Effector memory CD8-positive, alpha-beta T cell (primary cell): ENCODE results near the gene LMOD2.

Experiments used
- ATAC-seq: fragments of 150-1000 bp; cut with Tn5 transposase; replicated peaks from 2 replicates; pipeline ENCODE4 v1.10.0; 2021; ENCODE audit warnings: mild to moderate bottlenecking, moderate library complexity
- DNase-seq, 3 experiments: peaks; one replicate each; pipeline ENCODE4 v3.0.0; 2021
- H3K27ac Mint-ChIP-seq, 2 donors: one replicate each; pipeline ENCODE4 v1.8.0; 2022; ENCODE audit warnings: mild to moderate bottlenecking in 2 of 2, mixed read lengths in 2 of 2, moderate library complexity in 2 of 2
- H3K27me3 Mint-ChIP-seq, 2 donors: one replicate each; pipeline ENCODE4 v1.8.0; 2022; ENCODE audit warnings: mixed read lengths in 2 of 2
- H3K36me3 Mint-ChIP-seq: one replicate; pipeline ENCODE4 v1.8.0; 2022; ENCODE audit warnings: mild to moderate bottlenecking, moderate library complexity, mixed read lengths; ENCODE audit not compliant: insufficient read depth
- H3K4me1 Mint-ChIP-seq, 2 donors: one replicate each; pipeline ENCODE4 v1.8.0; 2022; ENCODE audit warnings: low read depth in 2 of 2, mixed read lengths in 2 of 2
- H3K4me3 Mint-ChIP-seq, 2 donors: one replicate each; pipeline ENCODE4 v1.8.0; 2022; ENCODE audit warnings: mild to moderate bottlenecking in 2 of 2, mixed read lengths in 2 of 2, moderate library complexity in 2 of 2
- H3K9me3 Mint-ChIP-seq, 2 donors: one replicate each; pipeline ENCODE4 v1.8.0; 2022; ENCODE audit warnings: mixed read lengths in 2 of 2

The LMOD2 gene

GRCh38 chr7:123666492-123666891 lies 10.8 kb downstream of the LMOD2 start:
- peaks cover 2% of the 10 kb centered on the region for H3K36me3 Mint-ChIP-seq

DNA sequence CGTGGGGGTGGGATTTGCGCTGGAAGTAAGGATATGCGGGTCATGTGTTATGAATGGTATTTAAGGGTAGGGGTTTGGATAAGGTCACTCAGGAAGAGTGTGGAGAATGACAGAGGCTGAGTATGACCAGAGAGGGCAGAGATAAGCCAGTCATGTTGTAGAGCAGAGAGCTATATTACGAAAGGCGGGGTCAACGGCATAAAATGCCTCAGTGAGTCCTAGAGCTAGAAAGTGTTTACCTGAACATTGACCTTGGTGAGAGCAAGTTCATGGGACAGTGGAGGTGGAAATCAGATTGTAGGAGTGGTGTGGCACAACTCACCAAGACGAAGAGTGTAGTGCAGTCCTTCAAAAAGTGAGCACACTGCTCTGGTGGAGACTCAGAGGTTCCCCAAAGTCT lies 13.8 kb downstream of the LMOD2 start:
- ATAC-seq (no peak), DNase-seq (no peak)
- Mint-ChIP-seq H3K9me3 (no peaks in the 10 kb centered on the region), H3K36me3 (peaks cover 2% of the 10 kb centered on the region), H3K4me1 (no peaks in the 10 kb centered on the region), H3K4me3 (no peak overlapping the region), H3K27me3 (peaks cover 0 to 19% of the 10 kb centered on the region in 2 donors), H3K27ac (no peak overlapping the region)

More at GRCh38 chr7:123666492-123666891, 10.8 kb downstream of the LMOD2 start:
- no peaks in the 10 kb centered on the region for H3K9me3 Mint-ChIP-seq
- no peaks in the 10 kb centered on the region for H3K4me1 Mint-ChIP-seq
- H3K4me3 Mint-ChIP-seq: no peak overlapping the region
- H3K27me3 Mint-ChIP-seq: peaks cover 21 to 47% of the 10 kb centered on the region in 2 donors
- H3K27ac Mint-ChIP-seq: no peak overlapping the region
- no peak for DNase-seq
- ATAC-seq: no peak

DNA sequence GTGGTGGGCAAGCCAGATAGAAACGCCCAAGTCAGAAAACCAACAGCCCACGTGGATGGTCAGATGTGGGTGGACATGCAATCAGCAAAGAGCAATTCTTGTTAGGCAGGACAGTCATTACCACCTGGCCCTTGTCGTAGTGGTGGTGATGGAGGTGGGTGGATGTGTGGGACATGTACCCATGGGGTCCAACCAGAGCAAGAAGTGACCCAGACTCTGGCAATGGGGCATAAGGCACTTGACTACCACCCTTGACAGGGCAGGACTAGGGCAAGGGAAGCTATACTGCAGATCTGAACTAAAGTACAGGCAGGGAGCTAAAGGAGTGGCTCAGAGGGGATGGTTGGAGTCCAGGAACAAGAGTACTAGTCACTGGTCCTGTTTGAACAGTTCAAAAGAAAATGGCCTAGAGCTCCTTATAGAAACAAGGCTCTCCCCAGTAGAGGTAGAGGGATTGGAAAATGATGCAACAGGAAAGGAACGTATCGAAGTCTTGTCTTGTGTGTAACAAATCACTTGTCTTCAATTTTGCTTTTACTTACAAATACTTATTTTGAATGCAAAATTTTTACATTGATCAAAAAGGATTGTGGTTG lies 17.6 kb downstream of the LMOD2 start:
- H3K4me1 Mint-ChIP-seq: no peaks in the 10 kb centered on the region
- no peaks in the 10 kb centered on the region for H3K9me3 Mint-ChIP-seq
- H3K27ac Mint-ChIP-seq: no peak overlapping the region
- no peaks in the 10 kb centered on the region for H3K36me3 Mint-ChIP-seq
- H3K27me3 Mint-ChIP-seq: peaks cover 0 to 6% of the 10 kb centered on the region in 2 donors
- H3K4me3 Mint-ChIP-seq: no peak overlapping the region
- no peak for ATAC-seq
- DNase-seq: no peak

- Mint-ChIP-seq H3K4me1 (no peaks in the 10 kb centered on the region), H3K36me3 (no peaks in the 10 kb centered on the region), H3K9me3 (no peaks in the 10 kb centered on the region), H3K27ac (no peak overlapping the region), H3K27me3 (peaks cover 0 to 2% of the 10 kb centered on the region in 2 donors), H3K4me3 (no peak overlapping the region)
- DNase-seq: no peak
- no peak for ATAC-seq
These were observed 18.2 kb downstream of the LMOD2 start for GRCh38 chr7:123673752-123674398.

DNA sequence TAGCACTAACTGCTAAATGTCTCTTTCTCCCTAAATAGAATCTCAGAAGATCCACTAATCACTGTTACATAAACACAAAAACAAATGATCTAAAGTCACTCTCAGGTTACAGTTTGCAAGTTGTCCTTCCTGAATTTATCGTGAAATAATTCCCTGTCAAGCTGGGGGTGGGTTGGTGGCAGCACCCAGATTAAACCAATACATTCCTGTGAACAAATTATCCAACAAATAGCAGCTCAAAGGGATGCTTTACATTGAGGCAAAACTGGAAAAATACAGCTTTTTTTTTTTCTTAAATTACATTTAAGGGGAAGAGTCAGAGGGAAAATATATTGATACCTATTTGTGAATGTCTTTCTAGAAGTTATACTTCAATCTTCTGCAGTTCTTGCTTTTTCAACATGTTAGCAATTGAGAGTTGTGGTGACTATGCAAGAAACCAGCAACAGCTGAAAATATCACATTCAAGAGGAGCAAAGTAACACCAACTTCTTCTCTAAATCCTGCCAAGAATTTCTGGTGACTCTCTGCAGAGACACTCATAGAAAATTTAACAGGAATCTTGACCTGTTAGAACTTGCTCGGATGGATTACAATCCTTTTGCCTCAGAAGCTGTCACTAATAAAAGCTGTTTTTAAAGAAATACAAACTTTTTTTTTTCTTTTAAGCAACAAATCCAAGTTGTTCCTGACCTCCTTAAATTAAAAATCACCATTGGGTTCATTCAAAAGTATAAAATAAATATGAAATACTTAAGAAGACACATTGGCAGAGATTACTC lies 18.9 kb downstream of the LMOD2 start:
- Mint-ChIP-seq H3K27ac (no peak overlapping the region), H3K36me3 (no peaks in the 10 kb centered on the region), H3K4me1 (no peaks in the 10 kb centered on the region), H3K4me3 (no peak overlapping the region), H3K27me3 (no peaks in the 10 kb centered on the region), H3K9me3 (no peaks in the 10 kb centered on the region)
- ATAC-seq: no peak
- DNase-seq: no peak

- DNase-seq (no peak), ATAC-seq (no peak)
- Mint-ChIP-seq H3K36me3 (no peaks in the 10 kb centered on the region), H3K9me3 (no peaks in the 10 kb centered on the region), H3K27me3 (no peaks in the 10 kb centered on the region), H3K27ac (no peak overlapping the region), H3K4me3 (no peak overlapping the region), H3K4me1 (no peaks in the 10 kb centered on the region)
These were observed 19.5 kb downstream of the LMOD2 start for GRCh38 chr7:123675181-123675473.

DNA sequence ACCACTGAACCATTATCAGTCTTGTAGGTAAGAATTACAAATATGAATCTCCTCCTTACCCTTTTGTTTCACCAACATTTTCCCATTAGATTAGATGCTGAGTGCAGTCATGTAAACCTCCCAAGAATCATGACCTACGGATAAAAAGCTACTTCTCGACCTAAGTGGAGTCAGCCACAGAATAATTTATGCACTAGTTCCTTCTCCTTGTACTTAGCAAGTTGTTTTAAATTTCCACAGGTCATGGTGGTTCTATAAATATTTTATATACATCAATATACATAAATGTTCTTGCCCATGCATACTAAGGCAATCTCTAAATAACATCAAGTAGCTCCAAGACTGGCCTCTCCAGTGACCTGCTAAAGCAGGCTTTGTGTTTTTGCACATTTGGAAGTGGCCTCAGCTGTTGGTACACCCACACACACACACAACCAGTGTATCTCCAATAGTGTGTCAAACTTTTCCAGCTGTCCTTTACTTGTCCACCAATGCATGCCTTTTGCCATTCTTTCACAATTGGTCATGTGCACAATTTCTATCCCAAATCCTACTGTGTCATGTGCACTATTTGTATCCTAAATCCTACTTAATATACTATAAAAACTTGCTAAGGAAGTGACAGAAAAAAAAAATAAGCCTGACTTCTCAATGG lies 21.5 kb downstream of the LMOD2 start:
- Mint-ChIP-seq H3K4me3 (no peak overlapping the region), H3K27ac (no peak overlapping the region), H3K27me3 (no peaks in the 10 kb centered on the region), H3K36me3 (peaks cover 3% of the 10 kb centered on the region), H3K9me3 (no peaks in the 10 kb centered on the region), H3K4me1 (no peaks in the 10 kb centered on the region)
- no peak for ATAC-seq
- no peak for DNase-seq

- no peaks in the 10 kb centered on the region for H3K9me3 Mint-ChIP-seq
- DNase-seq (no peak), ATAC-seq (no peak)
- peaks cover 12% of the 10 kb centered on the region for H3K36me3 Mint-ChIP-seq
- no peak overlapping the region for H3K27ac Mint-ChIP-seq
- H3K27me3 Mint-ChIP-seq: no peaks in the 10 kb centered on the region
- no peak overlapping the region for H3K4me3 Mint-ChIP-seq
- no peaks in the 10 kb centered on the region for H3K4me1 Mint-ChIP-seq
These were observed 23.9 kb downstream of the LMOD2 start for GRCh38 chr7:123679614-123680013.

GRCh38 chr7:123680580-123680979 lies 24.9 kb downstream of the LMOD2 start:
- Mint-ChIP-seq H3K4me3 (no peak overlapping the region), H3K9me3 (no peaks in the 10 kb centered on the region), H3K4me1 (no peaks in the 10 kb centered on the region), H3K27ac (no peak overlapping the region), H3K36me3 (peaks cover 12% of the 10 kb centered on the region), H3K27me3 (no peaks in the 10 kb centered on the region)
- DNase-seq: no peak
- ATAC-seq: no peak

DNA sequence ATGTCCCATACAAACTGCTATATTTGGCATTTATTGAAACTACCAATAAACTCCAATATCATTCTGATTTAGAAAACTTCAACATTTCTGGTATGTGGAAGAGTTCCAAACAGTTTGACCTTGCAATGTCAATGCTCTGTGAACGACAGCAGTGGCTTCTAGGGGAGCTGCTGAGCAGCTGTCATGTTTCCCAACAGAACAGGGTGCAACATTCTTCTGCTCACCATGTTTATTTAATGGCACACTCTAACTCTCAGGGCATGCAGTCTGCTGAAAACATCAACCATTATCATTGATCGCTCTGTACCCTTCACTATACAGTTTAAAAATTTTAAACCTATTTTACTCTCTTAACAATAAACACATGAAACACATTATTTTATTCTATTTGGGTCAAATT lies 25.9 kb downstream of the LMOD2 start:
- ATAC-seq (no peak), DNase-seq (no peak)
- Mint-ChIP-seq H3K9me3 (no peaks in the 10 kb centered on the region), H3K27me3 (no peaks in the 10 kb centered on the region), H3K4me1 (no peaks in the 10 kb centered on the region), H3K36me3 (peaks cover 12% of the 10 kb centered on the region), H3K27ac (no peak overlapping the region), H3K4me3 (no peak overlapping the region)

DNA sequence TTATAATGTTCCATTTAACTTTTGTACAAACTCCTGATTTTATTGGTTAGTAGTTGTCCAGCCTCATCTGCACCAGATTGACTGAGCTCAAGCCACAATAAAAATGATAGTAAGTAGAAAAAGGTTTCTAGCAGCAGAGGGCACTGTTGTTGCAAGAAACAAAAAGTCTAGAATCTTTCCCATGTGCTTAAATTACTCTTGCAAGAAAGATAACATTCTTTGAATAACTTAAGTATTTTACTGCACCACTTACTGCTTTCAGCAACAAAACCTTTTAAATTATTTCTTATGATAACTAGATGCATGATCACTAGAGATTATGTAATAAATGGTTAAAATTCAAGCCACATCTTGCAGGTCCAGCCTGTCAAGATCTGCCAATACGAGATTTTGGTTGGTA lies 27.0 kb downstream of the LMOD2 start:
- Mint-ChIP-seq H3K36me3 (peaks cover 12% of the 10 kb centered on the region), H3K4me3 (no peak overlapping the region)
- no peak for ATAC-seq

DNA sequence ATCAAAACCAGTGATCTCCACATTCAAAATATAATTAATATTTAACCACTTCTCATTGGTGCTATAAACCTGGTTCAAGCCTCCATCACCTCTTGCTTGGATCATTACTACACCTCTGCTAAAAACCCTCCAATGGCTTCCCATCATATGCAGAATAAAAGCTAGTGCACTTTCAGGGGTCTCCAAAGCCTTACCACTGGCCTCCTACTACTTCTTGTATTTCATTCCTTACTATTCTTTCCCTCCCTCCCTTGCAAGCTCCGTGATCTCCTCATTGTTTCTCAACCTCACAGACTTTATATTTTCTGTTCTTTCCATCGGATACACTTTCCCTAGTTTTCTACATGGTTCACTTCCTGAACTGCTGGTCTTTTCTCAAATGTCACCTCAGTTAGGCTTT lies 31.5 kb downstream of the LMOD2 start:
- H3K4me3 Mint-ChIP-seq: no peak overlapping the region
- no peaks in the 10 kb centered on the region for H3K27me3 Mint-ChIP-seq
- no peak overlapping the region for H3K27ac Mint-ChIP-seq
- H3K4me1 Mint-ChIP-seq: no peaks in the 10 kb centered on the region
- ATAC-seq (no peak), DNase-seq (no peak)
- no peaks in the 10 kb centered on the region for H3K9me3 Mint-ChIP-seq
- H3K36me3 Mint-ChIP-seq: peaks cover 38% of the 10 kb centered on the region

More for the DNA sequence above, 27.0 kb downstream of the LMOD2 start:
- H3K27ac Mint-ChIP-seq: no peak overlapping the region
- H3K27me3 Mint-ChIP-seq: no peaks in the 10 kb centered on the region
- H3K9me3 Mint-ChIP-seq: no peaks in the 10 kb centered on the region
- H3K4me1 Mint-ChIP-seq: no peaks in the 10 kb centered on the region
- peak; percentile 7 to 30 (median 9) for DNase-seq

DNA sequence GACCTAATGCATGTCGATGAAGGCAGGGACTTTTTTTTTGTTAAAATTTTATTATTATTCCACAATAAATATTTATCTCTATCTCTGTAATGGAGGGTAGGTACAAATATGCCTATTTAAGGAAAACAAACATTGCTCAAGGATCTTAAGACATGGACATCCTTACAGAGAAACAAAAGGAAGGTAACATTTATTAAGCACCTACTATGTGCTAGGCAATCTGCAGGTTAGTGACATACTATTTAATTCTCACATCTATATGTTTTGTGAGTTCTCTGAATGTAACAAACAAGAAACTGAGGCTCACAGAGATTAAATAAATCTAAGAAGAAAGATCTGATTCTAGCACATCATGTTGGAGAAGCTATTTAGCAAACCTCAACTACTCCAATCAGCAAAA lies 32.1 kb downstream of the LMOD2 start:
- H3K9me3 Mint-ChIP-seq: no peaks in the 10 kb centered on the region
- no peak overlapping the region for H3K27ac Mint-ChIP-seq
- no peaks in the 10 kb centered on the region for H3K4me1 Mint-ChIP-seq
- peaks cover 43% of the 10 kb centered on the region for H3K36me3 Mint-ChIP-seq
- no peaks in the 10 kb centered on the region for H3K27me3 Mint-ChIP-seq
- ATAC-seq (no peak), DNase-seq (no peak)
- no peak overlapping the region for H3K4me3 Mint-ChIP-seq

DNA sequence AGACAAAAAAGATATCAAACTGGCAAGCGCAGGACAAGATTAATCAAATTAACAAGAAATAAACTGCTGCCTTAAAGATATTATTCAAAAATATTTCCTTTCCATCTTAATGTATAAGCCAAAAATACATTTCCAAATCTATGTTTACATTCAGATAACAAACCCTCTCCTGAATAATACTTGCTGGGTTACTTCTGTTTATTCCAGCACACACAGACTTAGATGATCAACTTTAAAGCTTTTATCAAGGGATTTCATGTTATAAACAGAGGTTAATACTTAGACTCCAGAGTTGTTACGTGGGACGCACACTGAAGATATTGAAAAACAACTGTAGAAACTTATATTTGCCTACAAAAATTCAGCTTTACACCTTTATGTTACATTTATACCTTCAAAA lies 33.6 kb downstream of the LMOD2 start:
- peak overlapping the region in 1 of 2 donors; percentile 35 for H3K27ac Mint-ChIP-seq
- no peaks in the 10 kb centered on the region for H3K27me3 Mint-ChIP-seq
- no peaks in the 10 kb centered on the region for H3K4me1 Mint-ChIP-seq
- no peak overlapping the region for H3K4me3 Mint-ChIP-seq
- H3K36me3 Mint-ChIP-seq: peaks cover 36% of the 10 kb centered on the region
- no peaks in the 10 kb centered on the region for H3K9me3 Mint-ChIP-seq
- DNase-seq (no peak), ATAC-seq (no peak)
